ENCODE measurements around the gene ZNF90. TPM values are rescaled to one million over a fixed set of nuclear protein-coding genes. Genes with fewer than 3 reads are reported as not detected.
"Not testable (repeated sequence)": the region's sequence is repeated elsewhere in the genome, so short reads cannot be mapped to it uniquely, and the experiment has no call there.

The ZNF90 gene
- total and polyA plus RNA-seq, 10 of the 15 experiments (the other 5 are each of a cell fraction or from before 2014, with no cell fraction given) = 0.06 to 1.3 (median 0.18) TPM; not detected in 1

GRCh38 chr19:20079476-20079875 lies 1.7 kb downstream of the ZNF90 start (continued):
- TF ChIP-seq RELA (IDR thresholded peaks at IDR 0.05; ENCODE audit: borderline replicate concordance, partially characterized antibody) (no peak), TCF3 (IDR thresholded peaks at IDR 0.05; ENCODE audit: borderline replicate concordance, insufficient read depth, low read depth, low read length) (no peak), BHLHE40 (IDR thresholded peaks at IDR 0.05; ENCODE audit: borderline replicate concordance in 1 of 2, low read depth in 2 of 2, low read length in 1 of 2) (no peak)

GRCh38 chr19:20080656-20081055 lies 2.9 kb downstream of the ZNF90 start:
- Histone ChIP-seq H3K9ac (ENCODE audit: control insufficient read depth, insufficient read depth, low read length) (no peak overlapping the region), H3K27me3 (replicated peaks in 1 of 2; ENCODE audit: control insufficient read depth in 2 of 2, insufficient read depth in 2 of 2, low read length in 1 of 2) (no peaks in the 10 kb centered on the region), H3K36me3 (ENCODE audit: control insufficient read depth in 2 of 2, insufficient read depth in 2 of 2, low read length in 1 of 2) (no peaks in the 10 kb centered on the region), H3K4me2 (ENCODE audit: control insufficient read depth, insufficient read depth) (no peak overlapping the region), H3K27ac (ENCODE audit: control insufficient read depth, insufficient read depth) (no peak overlapping the region), H2AFZ (ENCODE audit: control insufficient read depth, low read depth, low read length) (no peak overlapping the region), H4K20me1 (ENCODE audit: control insufficient read depth, insufficient read depth) (no peaks in the 10 kb centered on the region), H3K9me3 (replicated peaks; ENCODE audit: control insufficient read depth, insufficient read depth, low read length) (no peaks in the 10 kb centered on the region; the same call in 1 of the 3 replicates), H3K4me3 (no peak overlapping the region), H3K4me1 (ENCODE audit: control insufficient read depth, insufficient read depth, low read length) (no peaks in the 10 kb centered on the region), H3K79me2 (ENCODE audit: control insufficient read depth, insufficient read depth, low read length) (no peaks in the 10 kb centered on the region)
- in situ Hi-C loops (cut with MboI) (no loop called here), intact Hi-C loops (cut with micrococcal nuclease; ENCODE audit: unreplicated experiment) (no loop called here)
- no peak for TF ChIP-seq HDAC6 (IDR thresholded peaks at IDR 0.05; ENCODE audit: unreplicated experiment)
- TF ChIP-seq TAF1 (IDR thresholded peaks at IDR 0.05; ENCODE audit: borderline replicate concordance, low read depth, low read length) = no peak
- TF ChIP-seq SREBF1 (IDR thresholded peaks at IDR 0.05; ENCODE audit: low read length) = no peak
- no peak for TF ChIP-seq POU2F2 (IDR thresholded peaks at IDR 0.05; ENCODE audit: borderline replicate concordance, low read depth, low read length)
- no peak for TF ChIP-seq ZNF687 (IDR thresholded peaks at IDR 0.05)
- ChIA-PET CTCF (no interaction called here), POLR2A (no interaction called here), SMC1A (ENCODE audit: uncharacterized antibody, unreplicated experiment) (no interaction called here), RAD21 (ENCODE audit: unreplicated experiment) (no interaction called here)
- FAIRE-seq (no peak), ATAC-seq (no peak), DNase-seq (ENCODE audit: low read depth, low spot score) (no peak)
- WGBS (ENCODE audit: insufficient coverage, insufficient replicate concordance, low lambda C conversion rate, missing lambda C conversion rate) = 95% methylated on average over 3 of the region's 3 CpGs
- no TSS peak for BruUV-seq (replicated peaks)

GRCh38 chr19:20082232-20082833 lies 4.5 kb downstream of the ZNF90 start:
- CTCF ChIA-PET; RAD21 ChIA-PET (ENCODE audit: unreplicated experiment): not testable (repeated sequence)
- POLR2A ChIA-PET = interaction anchor here (0.7 kb wide), 1 partner anchor 401 kb away, joined by 5 read pairs; no protein-coding TSS in a partner anchor

More at GRCh38 chr19:20082232-20082833, 4.5 kb downstream of the ZNF90 start:
- H3K9me3 ChIP-seq (replicated peaks; ENCODE audit: control insufficient read depth, insufficient read depth, low read length); H4K20me1 ChIP-seq (ENCODE audit: control insufficient read depth, insufficient read depth); in situ Hi-C loops (cut with MboI); BruUV-seq (replicated peaks); H3K36me3 ChIP-seq (ENCODE audit: control insufficient read depth in 2 of 2, insufficient read depth in 2 of 2, low read length in 1 of 2); SMC1A ChIA-PET (ENCODE audit: uncharacterized antibody, unreplicated experiment); H3K4me1 ChIP-seq (ENCODE audit: control insufficient read depth, insufficient read depth, low read length); intact Hi-C loops (cut with micrococcal nuclease; ENCODE audit: unreplicated experiment); H3K4me3 ChIP-seq; H3K79me2 ChIP-seq (ENCODE audit: control insufficient read depth, insufficient read depth, low read length); FAIRE-seq; H3K27ac ChIP-seq (ENCODE audit: control insufficient read depth, insufficient read depth); H3K4me2 ChIP-seq (ENCODE audit: control insufficient read depth, insufficient read depth); H3K27me3 ChIP-seq (replicated peaks in 1 of 2; ENCODE audit: control insufficient read depth in 2 of 2, insufficient read depth in 2 of 2, low read length in 1 of 2); DNase-seq (ENCODE audit: low read depth, low spot score); ATAC-seq; H2AFZ ChIP-seq (ENCODE audit: control insufficient read depth, low read depth, low read length); H3K9ac ChIP-seq (ENCODE audit: control insufficient read depth, insufficient read depth, low read length): not testable (repeated sequence)
- WGBS (ENCODE audit: insufficient coverage, insufficient replicate concordance, low lambda C conversion rate, missing lambda C conversion rate) = 92% methylated on average over 3 of the region's 3 CpGs

Measured in GM12878 (cell line).